SK-N-MC (cell line): ENCODE measurements around the gene PARP1.

Source experiments
- DNase-seq: peaks from one replicate; pipeline ENCODE4 v3.0.0-alpha.2; 2011; ENCODE audit warnings: low read depth, low spot score
- H3K27ac ChIP-seq: fragments of 200-600 bp; sonication (generic); 2 replicates; pipeline ENCODE4 v1.5.1; 2016; ENCODE audit warnings: mixed run types
- H3K36me3 ChIP-seq: fragments of 200-600 bp; sonication (generic); 2 replicates; pipeline ENCODE4 v1.6.1; 2017; ENCODE audit warnings: antibody characterized with exemption, low read length, mixed read lengths; ENCODE audit not compliant: insufficient read depth
- H3K4me3 ChIP-seq: fragments of 200-600 bp; sonication (generic); 2 replicates; pipeline ENCODE4 v1.5.1; 2016
- H3K9ac ChIP-seq: fragments of 200-600 bp; sonication (generic); 2 replicates; pipeline ENCODE4 v1.8.0; 2017; ENCODE audit warnings: mixed run types, mixed read lengths; ENCODE audit not compliant: insufficient read length
- H3K9me3 ChIP-seq: fragments of 200-600 bp; sonication (generic); 2 replicates; pipeline ENCODE4 v1.6.1; 2017; ENCODE audit warnings: low read depth, mild to moderate bottlenecking, antibody characterized with exemption, low read length, moderate library complexity, mixed read lengths
- EZH2 ChIP-seq: fragments of 200-600 bp; sonication (generic); IDR thresholded peaks from one replicate; pipeline ENCODE4 v1.6.1; 2017; ENCODE audit warnings: antibody characterized with exemption
- FOXP2 ChIP-seq: optimal IDR thresholded peaks from 2 replicates; pipeline ENCODE3; 2011; ENCODE audit warnings: mild to moderate bottlenecking, moderate library complexity; ENCODE audit not compliant: insufficient read depth; ENCODE audit errors: extremely low read length, control extremely low read depth
- POLR2AphosphoS5 ChIP-seq: IDR thresholded peaks from 2 replicates; pipeline ENCODE4 v1.6.1; 2012; ENCODE audit warnings: mild to moderate bottlenecking, low read depth, low read length, borderline replicate concordance

Gene PARP1

GRCh38 chr1:226417350-226417749 is 9.5 kb upstream of the PARP1 start:
- Histone ChIP-seq H3K9me3 (no peaks in the 10 kb centered on the region), H3K4me3 (no peak overlapping the region), H3K27ac (no peak overlapping the region), H3K9ac (no peak overlapping the region), H3K36me3 (no peaks in the 10 kb centered on the region)
- TF ChIP-seq FOXP2: no peak
- no peak for TF ChIP-seq EZH2
- no peak for TF ChIP-seq POLR2AphosphoS5
- no peak for DNase-seq

GRCh38 chr1:226414098-226414698 is 6.3 kb upstream of the PARP1 start:
- Histone ChIP-seq H3K4me3 (no peak overlapping the region), H3K9me3 (no peaks in the 10 kb centered on the region), H3K9ac (no peak overlapping the region), H3K27ac (no peak overlapping the region), H3K36me3 (no peaks in the 10 kb centered on the region)
- no peak for DNase-seq
- no peak for TF ChIP-seq POLR2AphosphoS5
- no peak for TF ChIP-seq FOXP2
- no peak for TF ChIP-seq EZH2

- Histone ChIP-seq H3K27ac (no peak overlapping the region), H3K4me3 (no peak overlapping the region), H3K9me3 (no peaks in the 10 kb centered on the region), H3K9ac (no peak overlapping the region), H3K36me3 (no peaks in the 10 kb centered on the region)
- no peak for DNase-seq
- TF ChIP-seq POLR2AphosphoS5 (no peak), FOXP2 (no peak), EZH2 (no peak)
Measured at GRCh38 chr1:226411619-226412018, 3.7 kb upstream of the PARP1 start.

GRCh38 chr1:226410958-226411357 is 3.1 kb upstream of the PARP1 start:
- no peak for DNase-seq

GRCh38 chr1:226409392-226409791 is 1.5 kb upstream of the PARP1 start:
- TF ChIP-seq FOXP2 (no peak), EZH2 (no peak), POLR2AphosphoS5 (no peak)
- Histone ChIP-seq H3K9ac (no peak overlapping the region), H3K27ac (no peak overlapping the region), H3K4me3 (no peak overlapping the region), H3K9me3 (no peaks in the 10 kb centered on the region), H3K36me3 (no peaks in the 10 kb centered on the region)
- no peak for DNase-seq

More at GRCh38 chr1:226410958-226411357, 3.1 kb upstream of the PARP1 start:
- Histone ChIP-seq H3K4me3 (no peak overlapping the region), H3K36me3 (no peaks in the 10 kb centered on the region), H3K9ac (no peak overlapping the region), H3K9me3 (no peaks in the 10 kb centered on the region), H3K27ac (no peak overlapping the region)
- TF ChIP-seq EZH2: no peak
- no peak for TF ChIP-seq FOXP2
- no peak for TF ChIP-seq POLR2AphosphoS5

- TF ChIP-seq POLR2AphosphoS5 (peak; percentile 69), EZH2 (no peak), FOXP2 (no peak)
- Histone ChIP-seq H3K9ac (peak overlapping the region; percentile 60), H3K27ac (peak overlapping the region; percentile 90), H3K4me3 (peak overlapping the region; percentile 82), H3K9me3 (no peaks in the 10 kb centered on the region), H3K36me3 (no peaks in the 10 kb centered on the region; the same call in 1 of the 2 replicates)
- DNase-seq: peak; percentile 87
Measured at GRCh38 chr1:226408285-226409184, 642 bp upstream of the PARP1 start.

- Histone ChIP-seq H3K9ac (peak overlapping the region; percentile 84), H3K4me3 (peak overlapping the region; percentile 82), H3K36me3 (peaks cover 13% of the 10 kb centered on the region), H3K27ac (peak overlapping the region; percentile 82), H3K9me3 (no peaks in the 10 kb centered on the region)
- no peak for TF ChIP-seq FOXP2
- TF ChIP-seq EZH2: no peak
- no peak for TF ChIP-seq POLR2AphosphoS5
- DNase-seq: no peak
Measured at GRCh38 chr1:226407199-226407496, 745 bp downstream of the PARP1 start.

- no peak overlapping the region for H3K27ac ChIP-seq
- H3K36me3 ChIP-seq: peaks cover 20% of the 10 kb centered on the region
- TF ChIP-seq FOXP2 (no peak), EZH2 (no peak), POLR2AphosphoS5 (no peak)
- H3K9ac ChIP-seq: peak overlapping the region; percentile 84
- no peaks in the 10 kb centered on the region for H3K9me3 ChIP-seq
- peak overlapping the region; percentile 82 for H3K4me3 ChIP-seq
- DNase-seq: no peak
Measured at GRCh38 chr1:226406401-226406881, 1.5 kb downstream of the PARP1 start.
